ENCODE results near the gene DHRSX.

DNA sequence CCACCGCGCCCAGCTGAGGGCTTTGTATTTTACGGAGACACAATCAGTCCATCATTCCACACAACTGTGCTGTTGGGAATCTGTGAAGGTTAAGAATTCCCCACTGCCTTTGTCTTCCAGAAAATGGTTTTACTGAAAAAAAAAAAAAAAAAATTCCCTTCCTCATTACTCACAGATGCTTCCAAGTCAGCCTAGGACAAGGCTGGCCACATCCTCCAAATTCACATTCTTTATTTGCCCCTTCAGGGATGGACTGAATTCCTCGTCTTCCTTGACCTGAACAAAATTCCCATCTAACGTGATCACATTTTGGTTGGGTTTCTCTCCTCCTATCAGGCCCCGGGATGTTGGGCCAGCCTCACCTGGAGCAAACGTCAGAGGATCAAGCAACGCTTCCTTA is 130.3 kb downstream of the DHRSX start:
- TF ChIP-seq EZH2 (IDR thresholded peaks at IDR 0.05; ENCODE audit: borderline replicate concordance, low read depth, low read length, severe bottlenecking) = no peak
- TF ChIP-seq POLR2AphosphoS5 (IDR thresholded peaks at IDR 0.05; ENCODE audit: insufficient read depth, low read depth, low read length) = no peak

All from endothelial cell of umbilical vein (primary cell).